PC-9 (cell line): ENCODE results near the gene FOXS1.

ENCODE experiments used
- CTCF ChIP-seq: fragments of 200-600 bp; sonication (generic); conservative IDR thresholded peaks from 2 replicates; pipeline ENCODE4 v1.6.1; 2017; ENCODE audit warnings: mixed run types, antibody characterized with exemption, mild to moderate bottlenecking, moderate library complexity
- EZH2 ChIP-seq: fragments of 200-600 bp; sonication (generic); IDR thresholded peaks from 2 replicates; pipeline ENCODE4 v1.8.0; 2017; ENCODE audit warnings: antibody characterized with exemption, low read depth

- TF ChIP-seq CTCF (no peak), EZH2 (no peak)
Measured at GRCh38 chr20:31853481-31853880, 8.1 kb upstream of the FOXS1 start.
